ENCODE results near the gene LCOR.
"Not testable (repeated sequence)": the region's sequence is repeated elsewhere in the genome, so short reads cannot be mapped to it uniquely, and the experiment has no call there.

The LCOR gene

DNA sequence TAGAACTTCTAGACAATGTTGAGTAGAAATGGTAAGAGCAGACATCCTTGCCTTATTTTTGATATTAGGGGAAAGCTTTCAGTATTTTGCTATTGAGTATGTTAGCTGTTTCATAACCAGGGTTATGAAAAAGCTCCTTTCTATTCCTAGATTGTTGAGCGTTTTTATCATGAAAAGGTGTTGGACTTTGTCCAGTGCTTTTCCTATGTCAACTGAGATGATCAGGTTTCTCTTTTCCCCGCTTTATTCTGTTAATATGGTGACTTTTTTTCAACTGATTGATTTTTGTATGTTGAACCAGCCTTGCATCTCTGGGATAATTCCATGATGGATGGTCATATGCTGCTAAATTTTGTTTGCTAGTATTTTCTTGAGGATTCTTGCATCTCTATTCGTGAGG is 58.5 kb downstream of the LCOR start:
- DNase-seq = no peak

DNA sequence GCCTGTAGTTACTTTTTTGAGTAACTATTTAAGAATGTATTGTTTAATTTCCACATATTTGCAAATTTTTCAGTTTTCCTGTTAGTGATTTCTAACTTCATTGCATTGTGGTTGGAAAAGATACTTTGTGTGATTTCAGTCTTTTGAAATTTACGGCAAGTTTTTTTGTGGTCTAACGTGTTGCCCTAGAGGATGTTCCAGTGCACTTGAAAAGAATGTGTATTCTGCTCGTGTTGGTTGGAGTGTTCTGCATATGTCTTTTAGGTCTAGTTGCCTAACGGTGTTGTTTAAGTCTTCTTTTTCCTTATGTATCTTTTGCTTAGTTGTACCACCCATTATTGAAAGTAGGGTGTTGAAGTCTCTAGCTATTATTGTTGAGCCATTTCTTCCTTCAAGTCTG is 59.7 kb downstream of the LCOR start:
- no peak for DNase-seq

DNA sequence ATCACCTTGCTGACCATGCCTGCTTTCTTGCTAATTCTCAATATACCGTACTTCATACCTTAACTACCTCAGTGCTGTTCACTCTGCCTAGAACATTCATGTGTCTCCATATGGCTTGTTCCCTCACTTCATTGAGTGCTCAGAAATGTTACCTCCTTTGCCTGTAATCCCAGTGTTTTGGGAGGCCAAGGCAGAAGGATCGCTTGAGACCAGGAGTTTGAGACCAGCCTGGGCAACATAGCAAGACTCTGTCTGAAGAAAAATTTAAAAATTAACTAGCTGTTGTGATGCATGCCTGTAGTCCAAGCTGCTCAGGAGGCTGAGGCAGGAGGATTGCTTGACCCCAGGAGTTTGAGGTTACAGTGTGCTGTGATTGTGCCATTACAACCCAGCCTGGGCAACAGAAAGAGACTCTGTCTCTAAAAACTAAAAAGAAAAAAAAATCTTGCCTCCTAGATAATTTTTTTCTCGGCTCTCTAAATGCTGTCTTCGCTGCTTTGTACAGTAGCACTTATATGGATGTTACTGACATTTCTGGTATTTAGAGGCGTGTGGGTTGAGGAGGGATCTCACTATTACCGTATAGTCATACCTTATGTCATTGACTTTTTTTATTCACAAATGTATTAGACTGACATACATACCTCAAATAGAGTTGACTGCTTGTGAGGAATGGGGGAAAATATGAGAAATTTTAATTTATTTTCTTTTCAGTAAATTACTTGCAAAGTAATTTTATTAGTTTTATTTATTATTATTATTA is 63.7 kb downstream of the LCOR start:
- DNase-seq = no peak

DNA sequence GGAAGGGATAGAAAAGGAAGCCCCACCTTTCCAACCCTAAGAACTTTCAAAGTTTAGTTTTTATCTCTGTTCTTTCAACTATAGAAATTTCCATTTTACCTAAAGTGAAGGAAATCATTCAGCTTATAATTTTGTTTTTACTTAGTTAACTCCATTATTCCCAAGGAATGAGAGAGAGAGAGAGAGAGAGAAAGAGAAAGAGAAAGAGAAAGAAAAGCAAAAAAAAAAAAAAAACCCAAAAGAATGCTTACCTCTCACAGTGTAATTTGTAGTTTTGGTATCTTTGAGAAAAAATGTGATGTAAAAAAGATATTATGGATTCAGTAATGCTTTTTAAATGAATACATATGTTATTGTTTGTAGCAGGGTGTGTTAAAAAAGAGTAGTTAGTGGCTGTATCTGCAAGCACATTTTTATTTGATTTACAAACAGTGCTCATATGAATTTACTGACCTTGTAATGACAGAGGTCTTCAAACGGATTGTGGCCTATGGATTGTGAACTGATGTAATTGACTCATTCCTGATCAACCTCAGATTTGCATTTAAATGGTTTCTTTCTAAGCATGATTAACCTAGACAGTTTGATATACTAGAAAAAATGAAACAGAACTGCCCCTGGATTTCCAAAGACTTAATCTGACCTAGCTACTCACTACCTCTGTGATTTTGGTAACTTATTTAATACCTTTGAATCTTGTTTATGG is 64.9 kb downstream of the LCOR start:
- no peak for DNase-seq

DNA sequence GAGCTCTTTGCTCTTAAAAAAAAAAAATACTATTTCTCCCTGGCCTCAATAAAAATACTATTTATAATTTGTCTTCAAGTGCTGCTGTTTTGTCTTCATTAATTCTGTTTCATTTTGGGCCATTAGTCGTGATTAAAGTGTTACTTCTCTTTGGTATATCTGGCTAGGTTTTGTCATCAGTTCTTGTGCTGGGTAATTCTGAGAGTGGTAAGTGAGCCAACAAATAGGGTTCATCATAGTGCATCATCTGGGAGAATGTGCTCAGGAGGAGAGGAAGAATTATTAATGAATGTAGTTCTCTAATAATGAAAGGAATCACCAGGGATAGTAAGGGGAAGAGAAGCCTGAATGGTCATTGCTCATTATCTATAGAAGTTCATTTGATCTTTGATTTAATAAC is 70.0 kb downstream of the LCOR start:
- no peak for DNase-seq

DNA sequence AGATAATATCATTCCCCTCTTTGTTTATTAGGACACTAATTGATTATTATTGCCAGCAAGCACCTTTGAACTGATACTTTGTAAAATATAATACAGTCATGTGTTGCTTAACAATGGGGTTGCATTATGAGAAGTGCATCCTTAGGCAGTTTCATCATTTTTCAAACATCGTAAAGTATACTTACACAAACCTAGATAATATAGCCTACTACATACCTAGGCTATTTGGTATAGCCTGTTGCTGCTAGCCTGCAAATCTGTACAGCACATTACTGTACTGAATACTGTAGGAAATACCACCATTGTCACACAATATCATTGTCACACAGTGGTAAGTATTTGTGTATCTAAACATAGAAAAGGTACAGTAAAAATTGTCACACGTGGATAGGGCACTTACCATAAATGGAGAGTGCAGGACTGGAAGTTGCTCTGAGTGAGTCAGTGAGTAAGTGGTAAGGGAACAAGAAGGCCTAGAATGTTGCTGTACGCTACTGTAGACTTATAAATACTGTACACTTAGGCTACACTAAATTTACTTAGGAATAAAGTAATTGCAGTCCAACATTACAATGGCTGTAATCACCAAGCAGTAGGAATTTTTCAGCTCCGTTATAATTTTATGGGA is 70.7 kb downstream of the LCOR start:
- DNase-seq = no peak

DNA sequence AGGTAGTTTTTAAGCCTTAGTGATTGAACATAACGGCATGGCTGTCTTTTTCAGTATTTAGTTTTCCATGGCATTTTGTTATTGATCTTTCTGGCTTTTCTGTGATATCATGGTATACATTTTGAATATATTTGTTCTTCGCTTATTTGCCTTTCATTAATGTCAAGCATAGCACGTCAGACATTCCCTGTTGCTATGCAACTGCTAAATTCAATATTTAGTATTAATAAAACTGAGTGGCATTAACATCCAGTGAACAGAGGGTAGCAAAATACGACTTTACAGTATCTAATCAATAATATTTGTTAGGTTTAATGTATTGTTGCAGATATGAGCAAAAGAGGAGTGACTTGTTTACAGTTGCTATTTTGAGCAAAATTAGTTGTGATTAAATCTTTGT is 72.5 kb downstream of the LCOR start:
- no peak for DNase-seq

DNA sequence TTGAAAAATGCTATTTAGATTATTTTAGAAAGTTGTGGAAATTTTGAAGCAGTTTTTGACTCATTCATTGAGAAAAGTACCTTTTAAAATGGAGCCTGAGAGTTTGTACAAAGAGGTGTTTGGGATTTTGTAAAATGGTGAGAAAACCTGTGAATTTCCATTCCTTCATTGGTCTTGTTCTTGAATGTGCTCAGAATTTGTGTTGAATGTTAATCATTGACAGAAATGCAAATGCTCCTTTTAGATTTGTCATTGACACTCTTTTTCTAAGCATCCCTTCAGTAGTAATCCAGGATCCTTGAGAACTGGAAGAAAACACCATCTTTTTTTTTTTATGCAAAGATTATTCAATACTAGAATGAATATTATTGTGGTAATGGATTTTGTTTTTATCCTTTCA is 74.8 kb downstream of the LCOR start:
- DNase-seq = no peak

DNA sequence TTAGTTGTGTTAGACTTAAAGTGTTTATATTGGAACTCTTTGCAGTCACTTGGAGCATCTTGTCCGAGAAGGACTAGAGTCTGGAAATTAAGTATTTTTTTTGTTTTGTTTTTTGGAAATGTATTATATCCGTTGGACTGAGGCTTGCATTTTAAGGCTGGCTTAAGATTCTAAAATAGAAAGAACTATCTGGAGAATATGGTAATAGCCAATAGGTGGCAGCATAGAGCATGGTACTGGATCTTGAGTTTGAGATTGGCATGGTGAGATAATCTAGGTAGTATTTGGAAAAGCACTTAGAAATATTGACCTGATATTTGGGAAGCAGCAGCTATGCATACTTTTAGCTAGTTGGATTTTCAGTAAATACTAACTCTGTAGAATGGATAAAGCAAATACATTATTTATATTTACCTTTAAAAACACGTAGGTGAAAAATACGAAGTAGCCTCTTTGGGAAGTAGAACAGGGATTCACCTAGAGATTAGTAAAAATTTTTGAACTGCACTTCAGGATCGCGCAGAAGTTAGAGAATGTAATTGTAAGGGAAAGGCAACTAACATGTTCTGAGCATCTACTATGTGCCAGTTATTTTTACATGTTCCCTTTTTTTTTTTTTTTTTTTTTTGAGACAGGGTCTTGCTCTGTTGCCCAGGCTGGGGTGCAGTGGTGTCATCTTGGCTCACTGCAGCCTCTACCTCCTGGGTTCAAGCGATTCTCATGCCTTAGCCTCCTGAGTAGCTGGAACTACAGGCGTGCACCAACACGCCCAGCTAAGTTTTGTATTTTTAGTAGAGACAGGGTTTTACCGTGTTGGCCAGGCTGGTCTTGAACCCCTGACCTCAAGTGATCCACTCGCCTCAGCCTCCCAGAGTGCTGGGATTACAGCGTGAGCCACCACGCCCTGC is 78.6 kb downstream of the LCOR start:
- DNase-seq = no peak

DNA sequence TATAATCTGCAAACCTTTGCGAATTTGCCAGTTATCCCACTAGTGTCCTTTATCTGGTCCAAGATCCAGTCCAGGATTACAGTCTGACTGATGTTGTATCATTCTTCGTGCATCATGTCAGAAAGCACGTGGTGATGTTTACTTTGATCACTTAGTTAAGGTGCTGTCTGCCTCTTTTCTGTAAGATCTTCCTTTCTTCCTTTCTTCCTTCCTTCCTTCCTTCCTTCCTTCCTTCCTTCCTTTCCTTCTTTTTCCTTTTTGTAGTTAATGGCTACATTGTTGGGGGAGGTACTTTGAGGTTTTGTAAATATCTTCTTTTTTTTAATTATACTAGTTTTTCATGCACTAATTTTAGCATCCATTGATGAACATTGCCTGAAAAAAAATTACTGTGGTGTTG is 80.3 kb downstream of the LCOR start:
- no peak for DNase-seq

DNA sequence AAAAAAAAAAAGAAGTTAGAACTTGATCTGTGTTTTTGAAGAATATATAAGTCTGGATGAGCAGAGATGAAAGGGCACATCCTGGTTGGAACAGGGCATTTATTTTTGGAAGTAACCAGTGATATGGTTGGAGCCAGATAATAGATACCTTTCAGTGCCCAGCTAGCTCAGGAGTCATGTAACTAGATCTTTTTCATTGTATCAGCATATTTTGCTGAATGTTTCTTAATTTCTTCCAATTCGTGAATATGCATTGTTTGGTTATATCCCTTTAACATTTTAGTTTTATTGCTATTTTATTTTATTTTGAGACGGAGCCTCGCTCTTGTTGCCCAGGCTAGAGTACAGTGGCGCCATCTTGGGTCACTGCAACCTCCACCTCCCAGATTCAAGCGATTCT is 81.8 kb downstream of the LCOR start:
- no peak for DNase-seq

DNA sequence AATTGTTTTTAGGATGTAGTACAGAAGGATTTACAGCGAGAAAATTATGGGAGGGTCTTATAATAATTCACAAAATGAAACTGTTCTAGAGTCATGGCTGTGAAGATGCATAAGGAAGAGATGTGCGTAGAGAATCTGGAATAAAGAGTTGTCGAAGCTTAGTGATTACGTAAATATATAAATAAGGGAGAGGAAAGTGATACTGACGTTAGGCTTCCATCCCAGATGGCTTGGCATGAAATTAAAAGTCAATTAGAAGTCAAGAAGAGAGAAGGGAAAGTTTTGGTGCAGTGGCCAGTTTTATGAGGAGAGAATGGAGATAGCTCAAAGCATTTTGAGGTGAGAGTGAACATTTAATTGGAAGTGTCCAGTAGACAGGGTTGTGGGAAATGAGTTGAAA is 85.5 kb downstream of the LCOR start:
- DNase-seq = no peak

DNA sequence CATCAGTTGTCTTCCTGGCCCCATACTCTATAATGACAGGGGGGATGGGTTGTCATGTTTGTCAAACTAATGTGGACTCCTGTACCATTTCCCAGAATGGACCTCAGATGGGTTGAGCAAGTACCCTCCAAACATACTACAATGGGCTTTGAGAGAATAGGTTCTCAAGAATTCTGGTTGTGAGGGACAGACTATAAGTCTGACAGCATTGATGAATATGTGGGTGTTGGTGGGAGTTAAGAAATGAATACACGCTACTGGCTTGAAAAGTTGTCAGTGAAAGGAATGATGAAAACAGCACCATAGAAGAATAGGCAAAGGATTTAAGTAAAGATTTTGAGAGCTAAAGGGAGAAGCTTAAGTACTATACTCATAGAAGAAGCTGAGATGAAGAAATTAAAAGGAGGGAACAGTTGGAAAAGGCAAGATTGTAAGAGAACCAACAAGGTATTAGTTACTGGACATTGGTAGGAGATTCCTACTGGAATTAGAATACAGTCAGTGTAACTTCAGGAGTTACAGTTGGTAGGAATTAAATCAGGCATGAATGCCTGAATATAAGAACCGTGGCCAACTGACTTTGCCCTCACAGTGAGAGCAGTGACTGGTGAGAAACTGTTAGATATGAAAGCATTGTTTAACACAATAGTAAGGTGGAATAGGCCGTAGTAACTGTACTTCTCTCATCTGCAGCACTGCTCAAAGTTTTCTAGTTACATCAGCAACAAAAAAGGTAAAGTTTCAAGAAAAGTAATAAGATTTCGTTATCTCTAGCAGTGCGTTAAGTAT is 86.3 kb downstream of the LCOR start:
- DNase-seq = no peak

DNA sequence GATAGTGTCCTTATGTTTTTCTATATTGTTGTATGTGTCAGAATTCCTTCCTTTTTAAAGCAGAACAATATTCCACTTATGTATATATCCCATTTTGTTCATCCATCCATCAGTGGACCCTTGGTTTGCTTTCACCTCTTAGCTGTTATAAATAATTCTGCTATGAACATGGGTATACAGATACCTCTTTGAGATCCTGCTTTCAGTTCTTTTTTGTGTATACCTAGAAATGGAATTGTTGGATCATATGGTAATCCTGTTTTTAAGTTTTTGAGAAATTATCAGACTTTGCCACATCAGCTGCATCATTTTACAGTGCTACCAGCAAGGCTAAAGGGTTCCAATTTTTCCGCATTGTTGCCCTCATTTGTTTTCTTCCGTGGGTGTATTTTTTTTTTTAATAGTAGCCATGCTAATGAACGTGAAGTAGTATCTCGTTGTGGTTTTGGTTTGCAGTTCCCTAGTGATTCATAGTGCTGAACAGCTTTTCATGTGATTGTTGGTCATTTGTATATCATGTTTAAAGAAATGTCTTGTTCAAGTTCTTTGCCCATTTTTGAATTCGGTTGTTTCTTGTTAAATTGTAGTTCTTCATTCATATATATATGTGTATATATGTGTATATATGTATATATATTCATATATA is 87.8 kb downstream of the LCOR start:
- DNase-seq = no peak

DNA sequence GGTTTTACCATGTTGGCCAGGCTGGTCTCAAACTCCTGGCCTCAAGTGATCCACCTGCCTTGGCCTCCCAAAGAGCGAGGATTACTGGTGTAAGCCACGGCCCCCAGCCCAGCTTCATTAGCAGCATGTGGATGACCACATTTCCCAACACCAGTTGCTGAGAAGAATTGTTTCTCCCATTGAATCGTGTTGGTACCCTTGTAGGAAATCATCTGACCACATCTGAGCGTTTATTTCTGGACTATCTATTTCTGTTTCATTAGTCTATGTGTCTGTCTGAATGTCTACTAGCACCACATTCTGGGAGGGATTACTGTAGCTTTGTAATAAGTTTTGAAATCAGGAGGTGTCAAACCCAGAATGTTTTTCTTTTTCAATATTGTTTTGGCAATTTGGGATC is 89.6 kb downstream of the LCOR start:
- no peak for DNase-seq

DNA sequence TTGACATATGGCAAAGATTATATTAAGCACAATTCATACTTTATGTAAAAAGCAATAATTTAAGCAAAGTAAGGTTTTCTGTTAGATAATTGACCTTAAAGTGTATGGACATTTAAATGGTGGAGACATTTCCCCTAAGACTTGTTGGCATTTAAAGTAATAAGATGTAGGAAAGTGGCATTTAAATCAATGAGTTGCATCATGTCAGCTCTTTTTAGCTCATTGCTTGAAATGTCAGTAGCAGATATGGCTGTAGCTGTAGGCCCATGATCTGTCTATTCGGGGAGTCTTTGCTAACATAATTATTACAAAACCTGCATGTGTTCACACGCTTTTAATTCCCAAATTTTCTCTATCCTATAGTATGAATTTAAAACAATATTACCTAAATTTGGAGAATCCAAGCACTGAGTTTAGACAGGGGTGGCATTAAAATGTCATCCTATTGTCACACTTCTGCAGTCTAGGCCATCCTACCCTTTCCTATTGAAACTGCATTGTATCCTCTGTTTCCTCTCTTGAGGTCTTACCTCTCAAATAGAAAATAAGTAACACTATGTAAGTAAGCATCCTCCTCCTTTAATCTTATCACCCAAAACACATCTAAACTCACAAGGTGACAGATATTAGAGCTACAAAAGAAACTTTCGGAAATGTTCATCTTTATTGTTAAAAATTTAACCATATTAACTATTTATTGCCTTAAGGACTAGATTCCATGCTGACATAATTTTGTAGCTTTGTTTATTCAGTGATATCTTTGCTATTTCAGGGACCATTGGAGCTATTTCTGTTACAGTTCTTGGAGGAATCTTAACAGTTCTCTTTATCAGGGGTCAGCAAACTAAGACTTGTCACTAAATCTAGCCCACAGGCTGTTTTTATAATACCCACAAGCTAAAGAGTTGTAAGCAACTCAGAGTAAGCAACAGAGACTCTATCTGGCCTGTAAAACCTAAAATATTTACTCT is 91.2 kb downstream of the LCOR start:
- no peak for DNase-seq

DNA sequence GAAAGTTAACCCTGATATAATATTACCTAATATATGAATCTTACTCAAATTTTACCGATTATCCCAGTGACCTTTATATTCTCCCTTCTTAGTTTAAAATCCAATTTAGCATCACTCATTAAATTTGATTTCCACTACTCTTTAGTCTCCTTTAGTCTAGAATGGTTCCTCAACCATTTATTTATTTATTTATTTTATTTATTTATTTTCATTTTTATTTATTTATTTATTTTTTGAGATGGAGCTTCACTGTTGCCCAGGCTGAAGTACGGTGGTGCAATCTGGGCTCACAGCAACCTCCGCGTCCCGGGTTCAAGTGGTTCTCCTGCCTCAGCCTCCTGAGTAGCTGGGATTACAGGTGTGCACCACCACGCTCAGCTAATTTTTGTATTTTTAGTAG is 92.8 kb downstream of the LCOR start:
- DNase-seq = no peak

DNA sequence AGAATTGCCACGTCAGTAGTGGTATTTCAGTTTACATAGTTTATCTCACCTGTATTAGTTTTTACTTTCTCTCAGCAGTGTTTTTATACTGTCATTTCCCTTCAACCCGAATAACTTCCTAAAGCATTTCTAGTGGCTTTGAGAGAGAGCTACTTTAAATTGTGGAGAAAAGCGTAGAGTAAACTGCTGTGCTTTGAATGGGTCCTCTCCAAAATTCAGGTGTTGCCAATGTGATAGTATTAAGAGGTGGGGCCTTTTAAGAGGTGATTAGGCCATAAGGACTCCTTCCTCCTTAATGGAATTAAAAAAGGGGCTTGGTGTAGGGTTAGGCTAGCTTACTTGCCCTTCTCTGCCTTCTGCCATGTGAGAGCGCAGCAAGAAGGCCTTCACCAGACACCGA is 98.4 kb downstream of the LCOR start:
- no peak for DNase-seq

DNA sequence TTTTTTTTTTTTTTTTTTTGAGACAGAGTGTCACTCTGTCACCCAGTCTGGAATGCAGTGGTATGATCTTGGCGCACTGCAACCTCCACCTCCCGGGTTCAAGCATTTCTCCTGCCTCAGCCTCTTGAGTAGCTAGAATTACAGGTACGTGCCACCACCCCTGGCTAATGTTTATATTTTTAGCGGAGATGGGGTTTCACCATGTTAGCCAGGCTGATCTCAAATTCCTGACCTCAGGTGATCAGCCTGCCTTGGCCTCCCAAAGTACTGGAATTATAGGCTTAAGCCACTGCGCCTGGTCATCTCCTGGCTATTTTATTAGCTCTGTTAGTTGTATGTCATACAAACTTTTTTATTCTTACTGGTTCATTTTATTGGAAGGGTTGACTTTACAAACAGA is 103.0 kb downstream of the LCOR start:
- DNase-seq = no peak

DNA sequence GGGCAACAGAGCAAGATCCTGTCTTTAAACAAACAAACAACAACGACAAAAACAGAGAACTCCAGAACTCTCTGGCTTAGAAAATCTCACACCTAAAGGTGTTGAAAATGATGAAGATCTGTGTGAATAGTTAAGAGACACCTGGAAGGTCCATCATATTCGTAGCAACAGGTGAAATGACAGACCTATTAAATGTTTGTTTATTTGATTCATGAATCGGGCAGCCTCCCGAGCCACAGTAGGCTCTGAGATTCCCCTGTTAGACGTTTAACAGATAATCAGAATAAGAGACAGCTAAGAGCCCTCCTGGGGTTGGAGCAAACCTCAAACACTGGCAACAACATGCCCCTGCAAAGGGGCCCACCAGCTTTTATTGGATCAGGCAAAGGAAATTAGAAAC is 103.7 kb downstream of the LCOR start:
- no peak for DNase-seq

DNA sequence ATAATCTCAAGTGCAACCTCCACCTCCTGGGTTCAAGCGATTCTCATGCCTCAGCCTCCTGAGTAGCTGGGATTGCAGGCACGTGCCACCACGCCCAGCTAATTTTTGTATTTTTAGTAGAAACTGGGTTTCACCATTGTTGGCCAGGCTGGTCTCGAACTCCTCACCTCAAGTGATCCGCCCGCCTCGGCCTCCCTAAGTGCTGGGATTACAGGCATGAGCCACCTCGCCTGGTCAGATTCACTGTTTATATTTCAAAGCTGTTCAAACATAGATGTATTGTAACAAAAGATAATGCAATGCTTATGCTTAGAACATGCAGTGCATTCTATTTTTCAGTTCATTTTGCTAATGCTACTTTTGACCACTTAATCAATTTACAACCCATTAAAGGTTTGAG is 111.1 kb downstream of the LCOR start:
- not testable (repeated sequence) for DNase-seq
